NCI-H1092 treated with DMSO at 0.1 percent for 48 hours (cell line): ENCODE results near the gene RAVER1.
"Not testable (repeated sequence)": the region's sequence is repeated elsewhere in the genome, so short reads cannot be mapped to it uniquely, and the experiment has no call there.

Experiments
- DNase-seq: peaks from one replicate; lab custom pipeline; 2025; lab: John Stamatoyannopoulos, UW

RAVER1 gene

GRCh38 chr19:10344780-10345179 is 11.5 kb upstream of the RAVER1 start:
- no peak for DNase-seq

- no peak for DNase-seq
Measured at GRCh38 chr19:10343495-10343894, 10.2 kb upstream of the RAVER1 start.

- DNase-seq = no peak
Measured at GRCh38 chr19:10339977-10340376, 6.6 kb upstream of the RAVER1 start.

- no peak for DNase-seq
Measured at GRCh38 chr19:10339380-10339960, 6.1 kb upstream of the RAVER1 start, which contains the start of gene ICAM3. Gene ICAM3 (minus strand): TSS chr19:10339624. CDS start chr19:10339614, 10 bp downstream.

DNA sequence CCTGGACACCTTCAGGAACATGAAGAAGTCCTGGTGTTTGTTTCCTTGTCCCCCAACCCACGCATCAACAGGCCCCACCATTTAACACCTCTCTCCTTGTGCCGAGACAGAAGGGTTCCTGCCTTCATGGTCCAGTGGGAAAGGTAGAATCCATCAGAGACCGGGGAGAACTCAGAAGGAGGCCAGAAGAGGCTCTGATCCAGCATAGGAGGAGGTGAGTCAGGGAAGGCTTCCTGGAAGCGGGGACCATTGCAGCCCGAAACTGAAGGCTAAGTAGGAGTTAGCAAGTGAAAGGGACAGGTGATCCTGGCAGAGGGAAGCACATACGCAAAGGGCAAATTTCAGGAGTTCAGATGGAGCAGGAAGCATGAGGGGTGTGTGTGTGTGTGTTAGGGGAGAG is 5.6 kb upstream of the RAVER1 start:
- no peak for DNase-seq

- not testable (repeated sequence) for DNase-seq
Measured at GRCh38 chr19:10336725-10337124, 3.4 kb upstream of the RAVER1 start.

DNA sequence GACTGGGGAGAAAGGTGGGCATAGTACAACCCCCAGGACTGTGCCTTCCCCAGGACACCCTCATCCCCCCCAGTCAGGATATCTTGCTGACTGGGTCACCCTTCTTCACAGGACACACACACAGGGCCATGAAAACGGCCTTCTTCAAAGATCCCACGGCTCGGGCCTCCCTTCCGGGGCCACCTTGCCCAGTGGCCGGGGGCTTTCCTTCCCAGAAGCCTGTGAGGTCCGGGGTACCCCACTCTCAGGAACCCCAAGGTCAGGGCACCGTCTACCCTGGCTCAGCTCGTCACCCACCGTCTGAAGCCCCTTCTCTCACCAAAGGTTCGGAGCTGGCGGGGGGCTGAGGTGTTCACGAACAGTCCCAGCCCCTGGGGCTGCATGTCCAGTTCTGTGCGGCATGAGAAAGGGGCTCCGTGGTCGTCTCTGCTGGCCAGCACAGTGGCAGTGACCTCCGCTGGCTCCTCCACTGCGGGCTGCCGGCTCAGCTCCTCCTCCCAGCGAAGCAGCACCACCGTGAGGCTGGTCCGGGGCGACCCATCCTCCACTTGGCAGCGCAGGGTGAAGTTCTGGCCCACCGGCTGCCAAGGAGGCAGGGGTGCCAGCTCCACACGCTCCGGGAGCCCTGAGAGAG is 2.1 kb upstream of the RAVER1 start:
- no peak for DNase-seq

- no peak for DNase-seq
Measured at GRCh38 chr19:10334588-10335351, 1.4 kb upstream of the RAVER1 start.

DNA sequence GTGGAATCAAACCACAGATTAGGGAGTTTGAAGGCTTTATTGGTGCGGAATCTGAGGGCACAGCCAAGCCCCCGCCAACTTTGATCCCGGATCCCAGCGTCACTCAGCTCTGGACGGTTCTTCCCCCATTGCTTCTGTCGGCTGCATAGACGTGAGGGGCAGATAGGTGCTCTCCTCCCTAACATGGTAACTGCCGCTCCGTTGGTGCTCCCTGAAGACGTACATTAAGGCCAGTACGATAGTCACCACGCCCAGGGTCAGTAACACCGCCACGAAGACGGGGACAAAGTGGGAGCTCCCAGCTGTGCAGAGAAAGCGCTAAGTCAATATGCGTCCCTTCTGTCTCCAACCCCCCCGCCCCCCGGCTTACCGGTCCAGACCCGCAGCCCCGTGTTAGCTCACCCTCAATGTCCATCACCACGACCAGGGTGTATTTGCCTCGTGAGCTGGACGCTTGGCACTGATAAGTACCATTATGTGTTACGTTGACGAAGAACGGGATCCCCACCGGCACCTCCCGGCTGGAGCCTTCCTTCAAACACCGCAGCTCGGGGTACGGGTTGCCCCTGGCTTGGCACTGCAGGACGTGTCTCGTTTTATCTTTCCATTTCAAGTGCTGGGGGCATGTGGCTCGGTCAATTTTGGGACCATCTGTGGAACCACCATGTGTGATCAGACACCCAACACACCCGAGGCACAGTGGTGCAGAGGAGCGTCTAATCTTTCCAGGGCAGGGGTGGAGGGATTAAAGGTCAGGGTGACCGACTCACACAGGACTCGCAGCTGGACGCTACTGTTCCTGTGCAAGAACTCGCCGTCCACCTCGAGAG is 644 bp upstream of the RAVER1 start:
- DNase-seq = no peak

DNA sequence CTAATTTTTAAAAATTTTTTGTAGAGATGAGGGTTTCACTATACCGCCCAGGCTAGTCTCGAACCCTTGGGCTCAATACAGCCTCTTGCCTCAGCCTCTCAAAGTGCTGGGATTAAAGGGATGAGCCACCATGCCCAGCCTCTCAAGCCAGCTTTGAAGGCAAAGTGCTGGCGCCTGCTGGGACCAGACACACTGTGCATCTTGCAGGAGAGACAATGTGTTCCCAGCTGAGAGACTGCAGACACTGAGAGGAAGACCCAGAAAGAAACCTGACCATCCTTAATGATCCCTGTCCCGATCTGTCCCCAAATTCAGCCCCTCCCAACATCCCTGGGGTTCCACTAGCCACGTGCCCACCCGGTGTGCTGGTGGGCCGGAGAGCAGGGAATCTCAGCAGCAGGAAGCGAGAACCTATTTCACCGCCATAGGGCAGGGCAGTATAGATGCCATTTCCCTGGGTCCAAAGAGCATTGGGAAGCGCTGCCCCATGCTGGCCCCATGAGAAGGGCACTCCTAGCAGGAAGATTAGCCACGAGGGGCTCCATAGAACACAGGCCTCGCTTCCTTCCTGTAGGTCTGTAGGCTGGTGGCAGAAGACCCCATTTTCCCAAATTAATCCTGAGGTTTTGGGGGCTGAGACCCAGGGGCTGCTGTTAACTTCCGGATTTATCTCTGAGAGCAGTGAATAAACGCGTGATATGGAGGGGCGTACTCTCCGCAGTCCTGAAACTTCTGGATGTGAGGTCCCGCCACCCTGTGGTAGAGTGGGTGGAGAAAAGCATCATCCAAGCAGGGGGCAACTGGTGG is 968 bp downstream of the RAVER1 start:
- no peak for DNase-seq

DNA sequence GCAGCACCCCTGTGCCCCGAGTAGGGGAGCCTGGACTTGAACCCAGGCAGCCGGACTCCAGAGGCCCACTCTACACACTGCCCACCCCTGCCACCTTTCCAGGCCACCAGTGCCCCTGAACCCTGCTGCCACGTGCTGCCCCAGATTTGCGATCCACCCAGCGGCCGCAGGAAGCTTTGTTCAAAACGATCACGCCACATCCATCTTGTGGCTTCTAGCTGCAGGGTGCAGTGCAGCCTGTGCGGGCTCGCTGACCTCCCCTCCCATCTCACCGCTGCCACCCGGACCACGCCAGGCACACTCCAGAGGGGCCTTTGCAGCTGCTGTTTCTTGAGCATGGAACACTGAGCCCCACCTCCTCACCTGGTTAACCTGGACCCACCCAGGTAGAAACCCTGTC is 3.8 kb downstream of the RAVER1 start:
- DNase-seq = no peak

- no peak for DNase-seq
Measured at GRCh38 chr19:10328558-10329429, 4.5 kb downstream of the RAVER1 start.

GRCh38 chr19:10327793-10328192 is 5.5 kb downstream of the RAVER1 start:
- no peak for DNase-seq

GRCh38 chr19:10325732-10326131 is 7.6 kb downstream of the RAVER1 start:
- no peak for DNase-seq

- DNase-seq = no peak
Measured at GRCh38 chr19:10321874-10322835, 11.2 kb downstream of the RAVER1 start.

DNA sequence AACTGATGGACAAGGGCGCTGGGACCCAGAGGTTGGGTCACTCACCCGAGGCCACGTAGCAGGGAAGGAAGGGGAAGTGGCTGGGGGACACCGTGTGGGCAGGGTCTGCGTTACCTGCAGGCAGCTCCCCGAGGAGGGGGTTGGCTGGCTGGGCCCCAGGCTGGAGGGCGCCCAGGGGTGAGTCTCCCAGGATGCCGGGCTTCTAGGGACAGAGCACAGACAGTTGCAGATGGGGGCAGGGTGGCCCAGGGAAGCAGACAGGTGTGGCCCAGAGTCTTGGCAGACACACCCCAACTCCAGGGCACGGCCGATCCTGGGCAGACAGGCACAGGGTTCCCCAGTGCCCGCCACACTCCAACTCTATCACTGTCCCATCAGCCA is 11.9 kb downstream of the RAVER1 start:
- DNase-seq = no peak

DNA sequence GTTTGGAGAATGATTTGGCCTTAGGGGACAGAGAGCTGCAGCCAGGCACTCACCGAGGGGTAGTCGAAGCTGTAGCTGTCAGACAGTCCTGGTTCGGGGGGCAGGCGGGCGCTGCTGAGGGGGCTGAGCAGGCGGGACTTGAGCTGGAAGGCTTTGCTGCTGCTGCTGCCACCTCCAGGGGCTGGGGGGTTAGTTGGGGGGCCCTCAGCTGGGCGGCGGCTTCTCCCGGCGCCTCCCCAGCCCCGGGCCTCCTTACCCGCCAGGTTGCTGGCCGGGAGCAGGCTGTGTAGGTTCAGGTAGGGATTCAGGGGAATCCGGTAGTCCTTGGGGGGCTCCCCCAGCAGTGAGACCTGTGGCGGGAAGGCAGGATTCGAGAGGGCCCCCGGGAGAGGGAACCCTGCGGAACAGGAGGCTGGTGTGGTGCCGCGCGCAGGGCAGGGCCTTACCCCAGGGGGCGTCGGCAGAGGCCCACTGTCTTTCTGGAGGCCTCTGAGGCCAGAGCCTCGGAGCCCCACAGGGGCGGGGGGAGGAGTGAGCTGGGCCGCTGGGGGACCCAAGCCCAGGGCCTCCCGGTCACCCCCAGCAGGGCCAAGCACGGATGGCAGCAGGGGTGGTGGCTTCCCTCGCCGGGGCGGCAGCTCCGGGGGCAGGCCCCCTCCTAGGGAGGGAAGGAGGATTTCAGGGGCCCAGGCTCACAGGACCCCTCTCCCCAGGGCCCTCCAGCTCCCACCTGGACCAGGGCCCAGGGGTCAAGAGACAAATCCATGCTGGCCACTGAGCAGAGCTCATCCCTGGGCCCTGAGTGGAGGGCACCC is 12.5 kb downstream of the RAVER1 start:
- no peak for DNase-seq
